Hepatocyte (in vitro differentiated cells): ENCODE data around the gene SYT8. TPM values are rescaled to one million over a fixed set of nuclear protein-coding genes. Genes with fewer than 3 reads are reported as not detected.
A peak's percentile ranks its signal among the peaks of the same experiment; 100 is the strongest.

ENCODE experiments used
- DNase-seq: peaks from one replicate; pipeline ENCODE4 v3.0.0-alpha.2; 2016; ENCODE audit warnings: low spot score
- H2AFZ ChIP-seq: fragments of 200-600 bp; sonication (generic); 2 replicates; pipeline ENCODE4 v1.6.0; 2016; ENCODE audit warnings: antibody characterized with exemption, mild to moderate bottlenecking
- H3K27ac ChIP-seq: fragments of 200-600 bp; sonication (generic); 2 replicates; pipeline ENCODE4 v1.5.1; 2016; ENCODE audit warnings: mild to moderate bottlenecking
- H3K27me3 ChIP-seq: fragments of 200-600 bp; sonication (generic); 2 replicates; pipeline ENCODE4 v1.6.1; 2016
- H3K36me3 ChIP-seq: fragments of 200-600 bp; sonication (generic); replicated peaks from 2 replicates; pipeline ENCODE4 v1.5.1; 2016; ENCODE audit warnings: low read depth; ENCODE audit not compliant: insufficient read depth
- H3K4me1 ChIP-seq: fragments of 200-600 bp; sonication (generic); 2 replicates; pipeline ENCODE4 v1.5.1; 2016; ENCODE audit warnings: mild to moderate bottlenecking, moderate library complexity; ENCODE audit not compliant: insufficient read depth
- H3K4me2 ChIP-seq: fragments of 200-600 bp; sonication (generic); 2 replicates; pipeline ENCODE4 v1.6.0; 2016
- H3K4me3 ChIP-seq: fragments of 200-600 bp; sonication (generic); 2 replicates; pipeline ENCODE4 v1.5.1; 2016; ENCODE audit warnings: mild to moderate bottlenecking
- H3K79me2 ChIP-seq: fragments of 200-600 bp; sonication (generic); 2 replicates; pipeline ENCODE4 v1.6.0; 2017; ENCODE audit warnings: mild to moderate bottlenecking
- H3K9me2 ChIP-seq: fragments of 200-600 bp; sonication (generic); replicated peaks from 2 replicates; pipeline ENCODE4 v1.6.0; 2017; ENCODE audit warnings: mild to moderate bottlenecking; ENCODE audit not compliant: insufficient read depth
- H3K9me3 ChIP-seq: fragments of 200-600 bp; sonication (generic); 2 replicates; pipeline ENCODE4 v1.5.1; 2016; ENCODE audit warnings: low read depth, mild to moderate bottlenecking
- H4K20me1 ChIP-seq: fragments of 200-600 bp; sonication (generic); 2 replicates; pipeline ENCODE4 v1.6.0; 2016; ENCODE audit warnings: mild to moderate bottlenecking; ENCODE audit not compliant: insufficient read depth, poor library complexity, severe bottlenecking
- EZH2 ChIP-seq: fragments of 200-600 bp; sonication (generic); IDR thresholded peaks from 2 replicates; pipeline ENCODE4 v1.6.1; 2016; ENCODE audit warnings: antibody characterized with exemption, mild to moderate bottlenecking, borderline replicate concordance
- EZH2phosphoT487 ChIP-seq: fragments of 200-600 bp; sonication (generic); IDR thresholded peaks from one replicate; pipeline ENCODE4 v1.6.1; 2018; ENCODE audit warnings: antibody characterized with exemption, mild to moderate bottlenecking, low read depth, moderate library complexity; ENCODE audit not compliant: unreplicated experiment, severe bottlenecking
- WGBS: methylation state at CpG from one replicate; pipeline ENCODE4 v1.1.6; 2016; ENCODE audit warnings: low lambda C conversion rate; ENCODE audit errors: missing lambda C conversion rate; 5-methylcytosine and 5-hydroxymethylcytosine counted together
- polyA plus RNA-seq: library from polyadenylated mRNA; unstranded; fragments of >200 nt; fragmentation: Nextera tagmentation; extraction: Ambion mirVana; gene quantifications from 2 replicates; pipeline ENCODE4 v1.2.1, GENCODE V29; 2016
- total RNA-seq: library from RNA; depleted of rRNA; stranded (reverse); fragments of >200 nt; gene quantifications from 2 replicates; pipeline ENCODE4 v1.2.3, GENCODE V29; 2014
- TF ChIP-seq, protein P1 (sequence below): fragments of 200-600 bp; sonication (generic); IDR thresholded peaks from 2 replicates; pipeline ENCODE4 v1.5.1; 2016; ENCODE audit warnings: antibody characterized with exemption, mild to moderate bottlenecking; ENCODE audit not compliant: poor library complexity

SYT8 gene
- total and polyA plus RNA-seq, 2 experiments from 2014 or later: 6.3 to 29.2 TPM

DNA sequence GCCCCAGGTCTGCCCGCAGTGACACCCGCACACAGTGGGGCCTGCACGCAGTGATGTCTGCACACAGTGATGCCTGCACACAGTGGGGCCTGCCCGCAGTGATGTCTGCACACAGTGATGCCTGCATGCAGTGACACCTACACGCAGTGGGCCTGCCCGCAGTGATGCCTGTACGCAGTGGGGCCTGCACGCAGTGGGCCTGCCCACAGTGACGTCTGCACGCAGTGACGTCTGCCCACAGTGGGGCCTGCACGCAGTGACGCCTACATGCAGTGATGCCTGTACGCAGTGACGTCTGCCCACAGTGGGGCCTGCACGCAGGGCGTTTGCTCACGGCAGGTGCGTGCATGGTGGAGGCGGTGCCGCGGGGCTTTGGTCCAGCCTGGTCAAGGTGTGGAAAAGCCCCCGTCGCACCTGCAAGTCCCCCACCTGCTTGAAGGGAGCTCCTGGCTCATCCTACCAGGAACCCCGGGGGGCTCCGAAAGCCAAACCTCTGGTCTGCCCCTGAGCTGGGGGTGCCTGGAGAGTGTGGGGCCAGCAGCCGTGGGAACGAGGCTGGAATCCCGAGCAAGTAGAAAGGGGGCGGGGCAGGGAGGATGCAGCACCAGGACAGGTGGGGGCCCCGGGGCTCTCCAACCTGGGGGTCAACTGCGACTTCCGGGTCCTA lies 8.9 kb upstream of the SYT8 start:
- 93% methylated on average over 32 of the region's 33 CpGs for WGBS
- Histone ChIP-seq H3K36me3 (no peaks in the 10 kb centered on the region), H3K9me3 (no peaks in the 10 kb centered on the region), H3K4me3 (no peak overlapping the region), H4K20me1 (no peaks in the 10 kb centered on the region), H3K79me2 (no peaks in the 10 kb centered on the region), H3K4me2 (no peak overlapping the region), H3K27ac (no peak overlapping the region), H3K27me3 (no peaks in the 10 kb centered on the region), H3K9me2 (no peaks in the 10 kb centered on the region), H3K4me1 (peaks cover 37% of the 10 kb centered on the region), H2AFZ (no peak overlapping the region)
- TF ChIP-seq EZH2: no peak
- no peak for DNase-seq

DNA sequence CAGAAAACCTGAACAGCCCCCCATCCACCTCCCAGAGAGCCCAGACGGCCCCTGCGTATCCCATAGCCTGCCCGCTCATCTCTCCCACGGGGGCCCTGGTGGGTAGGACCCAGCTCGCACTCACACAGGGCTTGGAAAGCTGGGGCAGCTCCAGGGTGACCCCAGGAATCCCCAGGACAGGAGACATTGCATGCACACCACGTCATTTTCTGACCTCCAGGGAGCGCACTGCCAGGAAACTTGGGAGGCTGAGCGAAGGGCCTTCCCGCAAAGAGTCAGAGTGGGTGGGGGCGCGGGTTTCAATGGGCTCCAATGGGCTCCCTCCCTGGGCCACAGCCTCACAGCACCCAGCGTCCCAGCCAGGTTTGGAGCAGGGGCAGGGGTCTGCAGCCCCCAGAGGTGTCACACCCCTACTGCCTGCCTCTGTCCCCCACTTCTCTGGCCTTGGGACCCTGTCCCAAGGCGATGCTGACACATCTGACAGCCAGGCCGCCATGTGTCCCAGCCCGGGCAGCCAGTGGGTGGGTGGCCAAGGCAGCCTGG lies 8.2 kb upstream of the SYT8 start:
- Histone ChIP-seq H3K79me2 (peaks cover 3% of the 10 kb centered on the region), H4K20me1 (no peaks in the 10 kb centered on the region), H3K9me3 (no peaks in the 10 kb centered on the region), H3K4me2 (no peak overlapping the region), H3K27me3 (no peaks in the 10 kb centered on the region), H3K36me3 (no peaks in the 10 kb centered on the region), H3K4me1 (peaks cover 44% of the 10 kb centered on the region), H3K9me2 (no peaks in the 10 kb centered on the region), H3K4me3 (no peak overlapping the region), H3K27ac (peak overlapping the region; percentile 51), H2AFZ (no peak overlapping the region)
- no peak for DNase-seq
- TF ChIP-seq EZH2phosphoT487 (no peak), EZH2 (no peak)
- TF ChIP-seq, protein P1, sequence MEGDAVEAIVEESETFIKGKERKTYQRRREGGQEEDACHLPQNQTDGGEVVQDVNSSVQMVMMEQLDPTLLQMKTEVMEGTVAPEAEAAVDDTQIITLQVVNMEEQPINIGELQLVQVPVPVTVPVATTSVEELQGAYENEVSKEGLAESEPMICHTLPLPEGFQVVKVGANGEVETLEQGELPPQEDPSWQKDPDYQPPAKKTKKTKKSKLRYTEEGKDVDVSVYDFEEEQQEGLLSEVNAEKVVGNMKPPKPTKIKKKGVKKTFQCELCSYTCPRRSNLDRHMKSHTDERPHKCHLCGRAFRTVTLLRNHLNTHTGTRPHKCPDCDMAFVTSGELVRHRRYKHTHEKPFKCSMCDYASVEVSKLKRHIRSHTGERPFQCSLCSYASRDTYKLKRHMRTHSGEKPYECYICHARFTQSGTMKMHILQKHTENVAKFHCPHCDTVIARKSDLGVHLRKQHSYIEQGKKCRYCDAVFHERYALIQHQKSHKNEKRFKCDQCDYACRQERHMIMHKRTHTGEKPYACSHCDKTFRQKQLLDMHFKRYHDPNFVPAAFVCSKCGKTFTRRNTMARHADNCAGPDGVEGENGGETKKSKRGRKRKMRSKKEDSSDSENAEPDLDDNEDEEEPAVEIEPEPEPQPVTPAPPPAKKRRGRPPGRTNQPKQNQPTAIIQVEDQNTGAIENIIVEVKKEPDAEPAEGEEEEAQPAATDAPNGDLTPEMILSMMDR: no peak
- WGBS: 80% methylated on average over 15 of the region's 15 CpGs

DNA sequence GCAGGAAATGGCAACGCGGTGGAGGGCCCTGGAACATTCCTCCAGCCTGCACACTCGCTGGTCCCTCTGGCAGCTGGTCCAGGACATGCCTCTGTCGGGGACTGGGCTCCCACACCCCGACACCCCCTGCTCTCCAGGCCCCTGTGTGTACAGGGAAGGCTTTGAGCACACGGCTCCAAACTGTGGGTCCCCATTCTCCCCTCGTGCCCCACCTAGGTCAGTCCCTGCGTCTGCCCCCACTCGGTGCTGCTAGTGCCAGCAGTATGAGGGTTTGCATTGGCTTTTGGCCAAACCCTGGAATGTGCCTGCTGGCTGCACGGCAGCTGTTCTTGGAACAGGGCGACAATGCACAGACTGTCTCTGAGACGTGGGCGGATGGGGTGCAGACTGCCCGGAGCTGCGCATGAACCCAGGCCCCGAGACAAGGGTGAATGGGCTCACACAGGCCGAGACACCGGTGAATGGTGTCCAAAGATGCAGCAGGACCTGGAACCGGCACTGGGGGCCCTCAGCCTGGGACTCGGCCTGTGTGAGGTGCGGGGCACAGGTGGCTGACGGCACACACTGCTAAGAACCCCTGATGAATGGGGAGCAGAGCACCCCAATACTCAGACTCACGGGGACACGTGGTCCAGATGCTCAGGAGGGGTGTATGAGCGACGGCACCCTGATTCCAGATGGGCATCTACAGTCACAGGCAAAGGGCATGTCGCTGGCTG lies 7.5 kb upstream of the SYT8 start:
- peak overlapping the region; percentile 51 for H3K27ac ChIP-seq

More for the DNA sequence above, 7.5 kb upstream of the SYT8 start:
- TF ChIP-seq EZH2 (no peak), EZH2phosphoT487 (no peak)
- TF ChIP-seq, protein P1: no peak
- Histone ChIP-seq H3K27me3 (no peaks in the 10 kb centered on the region), H2AFZ (no peak overlapping the region), H3K4me1 (peaks cover 51% of the 10 kb centered on the region), H3K9me3 (no peaks in the 10 kb centered on the region), H4K20me1 (no peaks in the 10 kb centered on the region), H3K36me3 (no peaks in the 10 kb centered on the region), H3K9me2 (no peaks in the 10 kb centered on the region), H3K4me2 (no peak overlapping the region), H3K79me2 (peaks cover 3% of the 10 kb centered on the region), H3K4me3 (no peak overlapping the region)
- WGBS: 64% methylated on average over 27 of the region's 27 CpGs
- DNase-seq: peak; percentile 76
